GM19023 (cell line): ENCODE data around the gene MCM5.
"Not testable (repeated sequence)": the region's sequence is repeated elsewhere in the genome, so short reads cannot be mapped to it uniquely, and the experiment has no call there.

Source experiments
- ATAC-seq: cut with Tn5 transposase; IDR thresholded peaks from one replicate; pipeline ENCODE4 v1.9.1; 2021; ENCODE audit warnings: mild to moderate bottlenecking, moderate library complexity; ENCODE audit not compliant: unreplicated experiment

The MCM5 gene

DNA sequence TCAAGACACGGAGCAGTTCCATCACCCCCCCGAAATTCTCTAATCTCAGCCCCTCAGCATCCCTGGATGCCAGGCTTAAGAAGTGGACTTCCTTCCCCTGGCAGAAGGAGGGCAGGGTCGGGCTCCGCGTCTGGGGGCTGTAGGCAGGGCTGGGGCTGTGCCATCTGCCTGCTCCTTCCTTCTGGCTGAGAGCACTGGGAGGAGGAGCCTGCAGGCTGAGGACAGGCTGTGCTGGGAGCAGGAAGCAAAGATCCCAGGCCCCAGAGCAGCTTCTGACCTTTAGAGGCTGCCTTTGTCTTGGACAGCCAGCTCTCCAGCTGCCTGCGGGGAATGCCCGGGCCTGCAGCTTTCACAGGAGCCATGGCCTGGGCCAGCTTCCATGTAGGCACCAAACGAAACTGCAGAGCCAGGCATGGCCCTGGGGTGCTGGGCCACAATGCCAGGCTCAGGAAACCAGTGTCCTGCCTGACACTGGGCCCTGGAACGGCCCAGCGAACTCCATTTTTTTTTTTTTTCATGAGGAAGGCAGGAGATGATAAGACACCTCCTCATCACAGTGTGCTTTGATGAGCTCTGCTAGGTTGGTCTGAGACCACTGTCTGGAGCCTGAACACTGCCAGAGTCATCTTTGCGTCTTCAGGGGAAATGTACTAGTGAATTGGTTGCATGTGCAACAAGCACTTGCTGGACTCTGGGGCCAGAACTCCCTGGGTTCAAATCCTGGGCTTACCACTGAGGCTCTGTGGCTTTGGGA, 67.9 kb downstream of the MCM5 start:
- no peak for ATAC-seq

DNA sequence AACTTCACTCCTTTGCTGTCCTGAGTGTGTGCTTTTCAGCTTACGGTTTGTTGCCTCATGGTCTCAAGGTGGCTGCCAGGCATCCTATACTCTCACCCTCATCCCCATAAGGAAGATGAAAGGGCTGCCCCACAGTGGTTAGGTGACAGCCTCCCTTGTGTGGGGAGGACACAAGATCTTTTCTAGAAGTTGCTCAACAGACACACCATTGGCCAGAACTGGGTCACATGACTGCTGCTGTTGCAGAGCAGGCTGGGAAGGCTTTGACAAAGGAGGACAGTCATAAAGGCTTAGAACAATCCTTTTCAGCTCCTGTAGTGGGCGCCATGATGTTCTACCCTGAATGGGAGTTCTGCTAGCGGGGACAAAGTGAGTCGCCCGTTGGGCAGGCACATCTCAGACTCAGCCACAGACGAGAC, 71.0 kb downstream of the MCM5 start:
- ATAC-seq = no peak

DNA sequence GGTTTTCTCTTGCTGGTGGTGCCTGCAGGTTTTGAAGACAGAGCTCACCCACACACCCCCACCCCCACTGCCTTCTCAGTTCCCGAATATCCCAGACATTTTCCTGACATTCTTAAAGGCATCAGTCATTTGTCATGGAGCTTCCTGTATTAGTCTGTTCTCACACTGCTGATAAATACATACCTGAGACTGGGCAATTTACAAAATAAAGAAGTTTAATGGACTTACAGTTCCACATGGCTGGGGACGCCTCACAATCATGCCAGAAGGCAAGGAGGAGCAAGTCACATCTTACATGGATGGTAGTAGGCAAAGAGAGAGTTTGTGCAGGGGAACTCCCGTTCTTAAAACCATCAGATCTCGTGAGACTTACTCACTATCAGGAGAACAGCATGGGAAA, 71.6 kb downstream of the MCM5 start:
- not testable (repeated sequence) for ATAC-seq

DNA sequence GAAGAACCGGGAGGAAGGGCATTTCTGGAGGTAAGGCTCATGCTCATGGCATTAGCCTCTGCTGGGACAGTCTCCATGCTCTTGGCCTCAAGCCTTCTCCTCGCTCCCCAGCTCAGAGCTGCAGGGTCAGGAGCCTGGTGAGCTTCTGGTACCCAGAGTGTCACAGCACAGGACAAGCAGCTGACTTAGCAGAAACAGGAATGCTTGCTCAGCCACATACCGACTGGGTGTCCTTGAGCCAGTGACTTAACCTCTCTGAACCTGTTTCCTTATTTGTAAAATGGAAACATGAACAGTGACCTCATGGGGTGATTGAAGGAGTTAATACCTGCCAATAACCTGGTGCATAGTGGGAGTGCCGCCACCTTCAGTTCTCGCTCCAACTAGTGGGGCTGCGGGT, 72.5 kb downstream of the MCM5 start:
- no peak for ATAC-seq

DNA sequence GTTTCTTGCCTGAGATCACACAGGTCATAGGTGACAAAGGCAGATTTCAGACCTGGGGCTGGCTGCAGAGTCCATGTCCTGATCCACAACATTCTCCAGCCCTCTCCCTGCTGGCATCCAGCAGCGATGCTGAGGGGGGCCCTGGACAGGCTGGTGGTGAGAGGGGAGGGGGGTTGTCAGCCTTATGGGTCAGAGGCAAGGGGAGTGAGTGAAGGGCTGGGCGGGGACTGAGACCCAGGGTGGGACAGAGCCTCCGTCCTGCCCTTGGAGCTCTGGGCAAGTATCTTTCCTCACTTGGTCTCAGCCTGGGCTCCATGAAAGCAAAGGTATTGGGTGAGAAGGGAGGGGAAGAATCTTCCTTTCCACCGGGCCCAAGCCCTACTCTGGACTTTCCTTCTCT, 74.0 kb downstream of the MCM5 start:
- ATAC-seq = no peak
